GM18507 (cell line): ENCODE results near the gene PDPK1.
A peak's percentile ranks its signal among the peaks of the same experiment; 100 is the strongest.
"Not testable (repeated sequence)": the region's sequence is repeated elsewhere in the genome, so short reads cannot be mapped to it uniquely, and the experiment has no call there.

Experiments
- DNase-seq: peaks from one replicate; pipeline ENCODE4 v3.0.0; 2011; ENCODE audit warnings: low read depth; ENCODE audit not compliant: insufficient read length; ENCODE audit errors: extremely low spot score
- FAIRE-seq: peaks from 2 replicates; lab custom pipeline; 2011; peaks lifted over from hg19 to GRCh38; lab: Jason Lieb, UNC

PDPK1 gene

GRCh38 chr16:2601301-2602025 is 63.6 kb downstream of the PDPK1 start:
- not testable (repeated sequence) for DNase-seq, FAIRE-seq

- FAIRE-seq, DNase-seq: not testable (repeated sequence)
These were observed 64.4 kb downstream of the PDPK1 start for GRCh38 chr16:2602175-2602574.

GRCh38 chr16:2603165-2604015 is 65.6 kb downstream of the PDPK1 start:
- FAIRE-seq = peak; percentile 78
- peak; percentile 99 for DNase-seq

GRCh38 chr16:2604016-2604369 is 66.2 kb downstream of the PDPK1 start:
- DNase-seq, FAIRE-seq: not testable (repeated sequence)

- DNase-seq = not testable (repeated sequence)
- peak; percentile 99 for FAIRE-seq
These were observed 69.0 kb downstream of the PDPK1 start for GRCh38 chr16:2606820-2607219.

GRCh38 chr16:2609345-2609744 is 71.5 kb downstream of the PDPK1 start:
- not testable (repeated sequence) for FAIRE-seq, DNase-seq

GRCh38 chr16:2609827-2610470 is 72.1 kb downstream of the PDPK1 start:
- FAIRE-seq (no peak), DNase-seq (no peak)

GRCh38 chr16:2610781-2611498 is 73.1 kb downstream of the PDPK1 start:
- DNase-seq = no peak
- no peak for FAIRE-seq

- FAIRE-seq = no peak
These were observed 73.7 kb downstream of the PDPK1 start for GRCh38 chr16:2611499-2611862.

GRCh38 chr16:2611877-2612276 is 74.1 kb downstream of the PDPK1 start:
- not testable (repeated sequence) for FAIRE-seq, DNase-seq

More at GRCh38 chr16:2611499-2611862, 73.7 kb downstream of the PDPK1 start:
- DNase-seq = no peak

- DNase-seq, FAIRE-seq: not testable (repeated sequence)
These were observed 75.4 kb downstream of the PDPK1 start for GRCh38 chr16:2613251-2613650.

GRCh38 chr16:2614761-2615191 is 77.0 kb downstream of the PDPK1 start:
- FAIRE-seq = no peak
- no peak for DNase-seq

GRCh38 chr16:2618964-2619363 is 81.1 kb downstream of the PDPK1 start:
- not testable (repeated sequence) for FAIRE-seq, DNase-seq

GRCh38 chr16:2619628-2620027 is 81.8 kb downstream of the PDPK1 start:
- FAIRE-seq, DNase-seq: not testable (repeated sequence)

GRCh38 chr16:2620870-2621269 is 83.0 kb downstream of the PDPK1 start:
- DNase-seq, FAIRE-seq: not testable (repeated sequence)

- FAIRE-seq, DNase-seq: not testable (repeated sequence)
These were observed 83.6 kb downstream of the PDPK1 start for GRCh38 chr16:2621395-2621794.

GRCh38 chr16:2627075-2627474 is 89.3 kb downstream of the PDPK1 start:
- FAIRE-seq = peak; percentile 35
- not testable (repeated sequence) for DNase-seq

GRCh38 chr16:2631203-2631602 is 93.4 kb downstream of the PDPK1 start:
- not testable (repeated sequence) for DNase-seq, FAIRE-seq

- not testable (repeated sequence) for FAIRE-seq, DNase-seq
These were observed 94.5 kb downstream of the PDPK1 start for GRCh38 chr16:2632291-2632690.
